ENCODE results near the gene HERPUD2. TPM values are rescaled to one million over a fixed set of nuclear protein-coding genes. Genes with fewer than 3 reads are reported as not detected.

HERPUD2 gene
- total RNA-seq, 4 donors from 2014 or later: 27.0 to 35.9 (median 29.9) TPM

DNA sequence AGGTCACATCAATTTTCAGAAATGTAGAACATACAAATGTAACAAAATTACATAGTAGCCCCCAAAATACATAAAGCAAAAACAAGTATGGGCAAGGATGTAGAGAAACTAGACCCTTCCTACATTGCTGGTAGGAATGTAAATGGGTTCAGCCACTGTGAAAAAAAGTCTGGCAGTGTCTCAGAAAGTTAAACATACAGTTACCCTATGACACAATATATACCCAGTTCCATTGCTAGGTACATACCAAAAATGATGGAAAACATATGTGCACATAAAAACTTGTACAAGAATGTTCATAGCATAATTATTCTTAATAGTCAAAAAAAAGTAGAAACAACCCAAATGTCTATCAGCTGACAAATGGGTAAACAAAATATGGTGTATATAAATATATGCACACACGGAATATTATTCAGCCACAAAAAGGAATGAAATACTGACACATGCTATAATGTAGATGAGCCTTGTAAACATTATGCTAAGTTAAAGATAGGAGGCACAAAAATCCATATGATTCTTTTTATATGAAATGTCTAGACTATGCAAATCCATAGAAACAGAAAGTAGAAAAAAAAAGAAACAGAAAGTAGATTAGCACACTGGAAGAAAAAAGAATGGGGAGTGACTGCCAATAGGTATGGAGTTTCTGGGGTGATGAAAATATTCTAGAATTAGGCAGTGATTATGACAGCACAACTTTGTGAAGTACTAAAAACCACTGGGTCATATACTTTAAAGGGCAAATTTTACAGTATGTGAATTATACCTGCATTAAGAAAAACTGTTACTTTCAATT, 13.5 kb downstream of the HERPUD2 start:
- Histone ChIP-seq H3K27me3 (no peaks in the 10 kb centered on the region), H3K4me3 (replicated peaks in 1 of 3) (no peak overlapping the region), H3K4me1 (peaks cover 0 to 3% of the 10 kb centered on the region in 2 donors), H3K27ac (no peak overlapping the region), H3K9me3 (no peaks in the 10 kb centered on the region), H3K36me3 (peaks cover 0 to 4% of the 10 kb centered on the region in 2 donors)
- 98 to 100% methylated on average over 1 of the region's 1 CpG for WGBS, 2 donors
- intact Hi-C loops (cut with DNase I): no loop called here
- TF ChIP-seq, protein P1, sequence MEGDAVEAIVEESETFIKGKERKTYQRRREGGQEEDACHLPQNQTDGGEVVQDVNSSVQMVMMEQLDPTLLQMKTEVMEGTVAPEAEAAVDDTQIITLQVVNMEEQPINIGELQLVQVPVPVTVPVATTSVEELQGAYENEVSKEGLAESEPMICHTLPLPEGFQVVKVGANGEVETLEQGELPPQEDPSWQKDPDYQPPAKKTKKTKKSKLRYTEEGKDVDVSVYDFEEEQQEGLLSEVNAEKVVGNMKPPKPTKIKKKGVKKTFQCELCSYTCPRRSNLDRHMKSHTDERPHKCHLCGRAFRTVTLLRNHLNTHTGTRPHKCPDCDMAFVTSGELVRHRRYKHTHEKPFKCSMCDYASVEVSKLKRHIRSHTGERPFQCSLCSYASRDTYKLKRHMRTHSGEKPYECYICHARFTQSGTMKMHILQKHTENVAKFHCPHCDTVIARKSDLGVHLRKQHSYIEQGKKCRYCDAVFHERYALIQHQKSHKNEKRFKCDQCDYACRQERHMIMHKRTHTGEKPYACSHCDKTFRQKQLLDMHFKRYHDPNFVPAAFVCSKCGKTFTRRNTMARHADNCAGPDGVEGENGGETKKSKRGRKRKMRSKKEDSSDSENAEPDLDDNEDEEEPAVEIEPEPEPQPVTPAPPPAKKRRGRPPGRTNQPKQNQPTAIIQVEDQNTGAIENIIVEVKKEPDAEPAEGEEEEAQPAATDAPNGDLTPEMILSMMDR (IDR thresholded peaks at IDR 0.05): no peak
- TF ChIP-seq POLR2A (IDR thresholded peaks at IDR 0.05): no peak
- DNase-seq: no peak

DNA sequence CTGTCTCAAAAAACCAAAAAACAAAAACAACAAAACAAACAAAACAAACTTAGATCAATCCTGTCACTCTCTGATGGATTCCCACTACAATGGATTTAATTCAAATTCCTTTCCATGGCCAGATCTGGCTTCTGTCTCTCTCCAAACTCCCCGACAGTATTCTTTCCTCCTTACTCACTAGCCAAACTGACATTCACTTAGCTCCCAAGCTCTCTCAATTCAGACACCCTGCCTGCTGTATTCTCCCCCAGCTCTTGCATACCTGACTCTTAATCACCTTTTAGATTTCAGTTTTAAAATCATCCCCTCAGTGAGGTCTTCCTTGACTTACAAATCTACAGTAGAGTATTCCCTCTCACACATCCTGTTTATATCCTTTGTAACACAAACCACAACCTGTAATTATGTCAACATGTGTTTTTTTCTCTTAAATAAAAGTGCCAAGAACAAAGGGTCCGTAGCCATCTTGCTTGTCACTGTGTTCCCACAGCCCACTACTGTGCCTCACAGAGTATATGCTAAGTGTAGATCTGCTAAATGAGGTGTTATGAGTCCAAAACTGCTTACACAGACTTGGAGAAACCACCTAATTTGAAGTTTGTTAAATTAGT, 14.4 kb downstream of the HERPUD2 start:
- no peak for TF ChIP-seq POLR2A (IDR thresholded peaks at IDR 0.05)
- TF ChIP-seq, protein P1 (IDR thresholded peaks at IDR 0.05): no peak
- no peak for DNase-seq
- Histone ChIP-seq H3K4me1 (peaks cover 0 to 9% of the 10 kb centered on the region in 2 donors), H3K9me3 (no peaks in the 10 kb centered on the region), H3K27ac (no peak overlapping the region), H3K36me3 (peaks cover 0 to 3% of the 10 kb centered on the region in 2 donors), H3K27me3 (no peaks in the 10 kb centered on the region), H3K4me3 (replicated peaks in 1 of 3) (no peak overlapping the region)
- intact Hi-C loops (cut with DNase I): no loop called here
- 87 to 88% methylated on average over 2 of the region's 2 CpGs for WGBS, 2 donors

DNA sequence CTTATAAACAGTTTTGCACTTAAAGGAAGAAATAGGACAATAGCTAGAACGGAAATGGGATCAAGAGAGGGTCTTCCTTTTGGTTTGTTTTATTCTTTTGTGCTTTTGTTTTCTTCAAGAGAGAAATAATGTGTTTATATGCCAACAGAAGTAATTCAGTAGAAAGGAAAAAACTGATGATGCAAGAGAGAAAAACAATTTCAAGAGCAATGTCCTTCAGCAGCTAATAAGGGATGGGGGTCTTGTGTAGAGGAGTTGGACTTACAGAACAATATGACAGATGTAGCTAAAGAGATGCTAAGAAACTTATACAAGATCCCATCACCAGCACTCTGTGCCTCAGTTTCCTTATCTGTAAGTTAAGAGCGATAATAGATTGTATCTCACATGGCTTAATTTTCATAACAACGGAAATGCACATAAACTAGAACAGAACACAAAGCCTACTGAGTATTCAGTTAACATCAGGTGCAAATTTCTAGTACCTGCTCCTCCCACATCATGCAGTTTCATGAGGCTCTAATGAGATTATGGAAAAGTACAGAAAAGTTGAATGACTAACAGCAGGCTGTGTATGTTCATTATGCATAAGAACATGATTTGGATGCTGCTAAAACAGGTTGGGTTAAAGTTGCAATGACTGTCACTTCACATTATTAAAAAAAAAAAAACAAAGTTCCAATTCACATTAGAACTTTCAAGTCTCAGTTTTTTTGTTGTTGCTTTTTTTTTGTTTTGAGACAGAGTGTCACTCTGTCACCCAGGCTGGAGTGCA, 17.2 kb downstream of the HERPUD2 start:
- H3K4me3 ChIP-seq (replicated peaks in 1 of 3): no peak overlapping the region
- TF ChIP-seq, protein P1 (IDR thresholded peaks at IDR 0.05): no peak
- no peak for TF ChIP-seq POLR2A (IDR thresholded peaks at IDR 0.05)
- intact Hi-C loops (cut with DNase I): no loop called here
- DNase-seq: no peak
- H3K36me3 ChIP-seq: no peaks in the 10 kb centered on the region
- H3K27me3 ChIP-seq: no peaks in the 10 kb centered on the region
- peaks cover 0 to 9% of the 10 kb centered on the region in 2 donors for H3K4me1 ChIP-seq
- H3K27ac ChIP-seq: no peak overlapping the region
- 88 to 90% methylated on average over 3 of the region's 3 CpGs for WGBS, 2 donors
- no peaks in the 10 kb centered on the region for H3K9me3 ChIP-seq

DNA sequence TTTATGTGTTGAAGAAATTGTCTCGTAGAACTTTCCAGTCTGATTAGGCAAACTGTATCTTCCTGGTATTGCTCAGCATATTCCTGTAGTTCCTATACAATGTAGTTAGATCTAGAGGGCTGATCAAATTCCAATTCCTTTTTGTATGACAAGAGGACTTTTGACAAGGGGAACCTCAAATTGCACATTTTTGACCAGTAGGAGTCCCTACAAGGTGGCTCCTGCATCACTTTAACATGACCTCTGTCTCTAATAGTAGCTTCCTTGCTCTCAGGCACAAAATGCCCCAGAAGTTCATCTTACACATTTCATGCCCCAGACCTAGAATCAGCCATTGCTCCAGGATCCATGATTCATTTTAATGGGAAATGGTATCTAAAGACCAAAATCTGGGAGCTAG, 18.7 kb downstream of the HERPUD2 start:
- Histone ChIP-seq H3K9me3 (no peaks in the 10 kb centered on the region), H3K27me3 (no peaks in the 10 kb centered on the region), H3K4me3 (replicated peaks in 1 of 3) (no peak overlapping the region), H3K27ac (no peak overlapping the region), H3K4me1 (peaks cover 0 to 7% of the 10 kb centered on the region in 2 donors), H3K36me3 (no peaks in the 10 kb centered on the region)
- no peak for TF ChIP-seq POLR2A (IDR thresholded peaks at IDR 0.05)
- TF ChIP-seq, protein P1 (IDR thresholded peaks at IDR 0.05): no peak
- no peak for DNase-seq
- 60 to 84% methylated on average over 1 of the region's 1 CpG for WGBS, 2 donors
- intact Hi-C loops (cut with DNase I): no loop called here
